Smooth muscle cell of the pulmonary artery (primary cell): ENCODE measurements around the gene CARD6. TPM values are rescaled to one million over a fixed set of nuclear protein-coding genes. Genes with fewer than 3 reads are reported as not detected.

ENCODE experiments used
- total RNA-seq: library from RNA; depleted of rRNA; stranded (reverse); fragments of >200 nt; gene quantifications from 2 replicates; pipeline ENCODE4 v1.2.3, GENCODE V29; 2014

The CARD6 gene, protein sequence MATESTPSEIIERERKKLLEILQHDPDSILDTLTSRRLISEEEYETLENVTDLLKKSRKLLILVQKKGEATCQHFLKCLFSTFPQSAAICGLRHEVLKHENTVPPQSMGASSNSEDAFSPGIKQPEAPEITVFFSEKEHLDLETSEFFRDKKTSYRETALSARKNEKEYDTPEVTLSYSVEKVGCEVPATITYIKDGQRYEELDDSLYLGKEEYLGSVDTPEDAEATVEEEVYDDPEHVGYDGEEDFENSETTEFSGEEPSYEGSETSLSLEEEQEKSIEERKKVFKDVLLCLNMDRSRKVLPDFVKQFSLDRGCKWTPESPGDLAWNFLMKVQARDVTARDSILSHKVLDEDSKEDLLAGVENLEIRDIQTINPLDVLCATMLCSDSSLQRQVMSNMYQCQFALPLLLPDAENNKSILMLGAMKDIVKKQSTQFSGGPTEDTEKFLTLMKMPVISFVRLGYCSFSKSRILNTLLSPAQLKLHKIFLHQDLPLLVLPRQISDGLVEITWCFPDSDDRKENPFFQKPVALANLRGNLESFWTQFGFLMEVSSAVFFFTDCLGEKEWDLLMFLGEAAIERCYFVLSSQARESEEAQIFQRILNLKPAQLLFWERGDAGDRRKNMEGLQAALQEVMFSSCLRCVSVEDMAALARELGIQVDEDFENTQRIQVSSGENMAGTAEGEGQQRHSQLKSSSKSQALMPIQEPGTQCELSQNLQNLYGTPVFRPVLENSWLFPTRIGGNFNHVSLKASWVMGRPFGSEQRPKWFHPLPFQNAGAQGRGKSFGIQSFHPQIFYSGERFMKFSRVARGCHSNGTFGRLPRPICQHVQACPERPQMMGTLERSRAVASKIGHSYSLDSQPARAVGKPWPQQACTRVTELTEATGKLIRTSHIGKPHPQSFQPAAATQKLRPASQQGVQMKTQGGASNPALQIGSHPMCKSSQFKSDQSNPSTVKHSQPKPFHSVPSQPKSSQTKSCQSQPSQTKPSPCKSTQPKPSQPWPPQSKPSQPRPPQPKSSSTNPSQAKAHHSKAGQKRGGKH
- 7.4 and 13.0 TPM in 2 replicates for total RNA-seq

DNA sequence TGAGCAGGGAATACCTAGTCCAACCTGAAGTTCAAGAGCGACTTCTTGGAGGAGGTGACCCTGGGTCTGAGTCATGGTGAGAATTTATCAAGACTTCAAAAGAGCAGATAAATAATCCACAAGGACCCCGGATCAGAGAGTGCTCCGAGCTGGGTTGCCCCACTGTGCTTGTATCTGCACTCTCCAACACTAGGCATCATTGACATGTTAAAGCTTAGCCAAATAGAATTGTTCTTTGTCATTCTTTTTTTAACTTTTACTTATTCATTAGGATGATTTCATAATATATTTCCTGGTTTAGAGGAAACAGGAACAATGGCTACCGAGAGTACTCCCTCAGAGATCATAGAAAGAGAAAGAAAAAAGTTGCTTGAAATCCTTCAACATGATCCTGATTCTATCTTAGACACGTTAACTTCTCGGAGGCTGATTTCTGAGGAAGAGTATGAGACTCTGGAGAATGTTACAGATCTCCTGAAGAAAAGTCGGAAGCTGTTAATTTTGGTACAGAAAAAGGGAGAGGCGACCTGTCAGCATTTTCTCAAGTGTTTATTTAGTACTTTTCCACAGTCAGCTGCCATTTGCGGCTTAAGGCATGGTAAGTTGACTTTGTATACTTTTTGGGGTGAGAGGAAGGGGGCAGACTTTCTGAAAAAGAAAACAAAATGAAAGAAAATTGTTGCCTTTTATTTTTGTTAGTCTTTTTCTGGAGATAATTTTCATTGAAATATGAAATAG is at the start of gene CARD6:
CARD6 (plus strand) TSS at position 300 of the 738 bp plus-strand sequence; CDS start at position 316, 16 bp downstream.

DNA sequence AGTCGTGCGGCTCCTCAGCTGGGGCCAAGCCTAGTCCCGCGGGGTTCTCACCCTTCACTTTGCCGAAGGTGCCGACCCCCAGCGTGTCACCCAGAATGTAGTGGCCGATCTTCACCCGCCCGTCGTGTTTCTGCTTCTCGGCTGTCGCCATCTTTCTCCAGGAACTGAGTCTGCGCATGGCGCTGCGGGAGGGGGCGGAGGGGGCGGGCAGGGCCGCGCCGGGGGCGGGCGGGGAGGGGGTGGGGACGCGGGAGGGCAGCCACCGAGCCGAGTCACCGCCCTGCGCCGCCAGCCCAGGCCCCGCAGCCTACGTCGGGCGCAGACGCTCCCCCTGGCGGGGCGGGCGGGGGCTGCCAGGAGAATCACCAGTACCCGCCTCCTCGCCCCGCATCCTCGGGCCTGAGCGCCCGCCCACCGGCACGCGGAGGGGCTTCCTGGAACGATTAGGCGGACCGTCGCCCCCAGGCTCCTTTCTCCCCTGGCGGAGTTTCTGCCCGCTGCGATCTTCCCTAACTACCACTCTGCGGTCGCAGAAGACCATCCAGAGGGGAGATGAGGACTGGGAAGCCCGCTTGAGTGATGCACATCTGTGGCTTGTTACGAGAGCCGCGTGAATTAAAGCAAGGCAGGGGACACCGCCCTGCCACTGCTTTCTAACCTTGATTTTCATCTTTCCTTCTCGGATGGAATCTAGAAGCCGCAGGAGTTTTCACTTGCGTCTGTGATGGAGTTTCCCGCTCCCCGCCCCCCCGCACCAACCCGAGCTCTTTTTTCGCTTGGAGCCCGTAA is 43.0 kb upstream of the CARD6 start, which contains the start of gene PRKAA1:
PRKAA1 (minus strand) TSS at position 363 of the 789 bp plus-strand sequence; CDS start at position 178, 185 bp downstream.

DNA sequence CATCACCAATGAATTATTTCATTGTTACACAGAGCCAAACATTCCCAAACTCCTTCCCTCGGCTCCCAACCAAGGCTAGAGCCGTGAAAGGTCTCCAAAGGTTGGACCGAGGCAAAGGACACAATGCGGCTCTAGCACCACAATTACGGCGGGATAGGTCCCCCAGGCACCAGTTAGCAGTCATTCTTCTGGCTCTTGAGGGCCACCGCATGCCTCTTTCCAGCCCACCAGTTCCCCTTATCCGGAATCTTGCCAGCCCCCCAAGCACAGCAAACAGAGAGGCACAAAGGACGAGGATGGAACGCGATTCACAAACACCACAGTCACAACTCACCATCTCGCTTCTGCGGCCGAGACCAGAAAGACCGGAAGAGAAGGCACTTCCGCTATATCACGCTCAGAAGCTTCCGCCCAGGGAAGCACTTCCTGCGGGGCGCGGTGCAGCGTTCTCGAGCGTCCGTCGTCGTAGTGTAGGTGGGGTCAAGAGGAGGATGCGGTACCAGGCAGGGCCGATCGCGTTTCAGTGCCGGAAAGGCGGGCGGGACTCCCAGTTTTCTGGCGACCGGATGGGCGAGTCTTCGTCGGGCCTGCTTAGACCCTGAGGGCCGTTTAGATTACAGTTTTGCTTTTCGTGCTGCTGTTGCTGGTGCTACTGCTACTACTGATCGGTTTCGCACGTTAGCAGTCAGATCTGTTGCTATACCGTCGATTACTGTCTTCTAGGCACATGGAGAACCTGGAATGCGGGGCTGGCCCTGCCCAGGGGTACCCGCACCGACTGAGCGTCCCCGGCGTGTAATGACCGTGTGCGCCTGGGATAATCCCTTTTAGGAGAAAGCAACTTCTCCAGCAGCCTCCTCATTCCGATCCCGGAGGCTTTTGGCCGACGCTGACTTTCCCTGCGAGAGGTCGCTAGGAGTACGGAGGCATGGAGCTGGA is 6.0 kb upstream of the CARD6 start, which contains the start of gene RPL37:
RPL37 (minus strand) TSS at position 374 of the 939 bp plus-strand sequence; CDS start at position 337, 37 bp downstream.

DNA sequence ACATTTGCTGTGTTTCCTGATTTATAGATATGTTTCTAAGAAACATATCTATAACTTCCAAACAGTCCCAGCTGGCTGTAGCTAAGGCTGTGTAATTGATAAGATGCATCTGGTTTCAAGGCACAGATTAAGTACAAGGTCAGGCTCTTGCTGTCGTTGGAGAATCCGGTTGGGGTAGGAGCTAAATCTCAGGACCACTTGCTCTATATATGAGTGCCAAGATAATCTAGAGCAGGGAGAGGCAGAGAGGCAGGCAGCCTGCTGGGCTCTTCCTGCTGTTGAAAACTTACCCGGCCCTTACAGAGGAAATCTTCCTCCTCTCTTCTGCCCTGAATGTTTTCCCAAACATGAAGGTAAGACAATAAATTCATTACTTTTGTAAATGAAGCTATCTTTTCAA is 68.1 kb downstream of the CARD6 start, which contains the start of gene C7:
C7 (plus strand) TSS at position 234 of the 400 bp plus-strand sequence; CDS start at position 348, 114 bp downstream.

Other genes with a start within 250 kb of the CARD6 start
- gene PTGER4, start 161.5 kb upstream of the CARD6 start, total RNA-seq = 15.0 and 25.0 TPM in 2 replicates
- 9.3 and 13.5 TPM in 2 replicates for gene TTC33, start 85.4 kb upstream of the CARD6 start, total RNA-seq
- gene PRKAA1, start 43.0 kb upstream of the CARD6 start, total RNA-seq = 95.1 and 133 TPM in 2 replicates
- 1,041 and 1,280 TPM in 2 replicates for gene RPL37, start 6.1 kb upstream of the CARD6 start, total RNA-seq
- gene C7, start 68.1 kb downstream of the CARD6 start, total RNA-seq = 1.5 and 36.9 TPM in 2 replicates
- not detected in 2 replicates for gene MROH2B, start 230.0 kb downstream of the CARD6 start, total RNA-seq